Astrocyte of the spinal cord (primary cell): ENCODE data around the gene DNAL4.
A peak's percentile ranks its signal among the peaks of the same experiment; 100 is the strongest.

Source experiments
- DNase-seq: peaks from one replicate; pipeline ENCODE4 v3.0.0; 2011; ENCODE audit warnings: low read depth, low spot score
- H3K4me3 ChIP-seq: 2 replicates; pipeline ENCODE4 v1.5.1; 2011; ENCODE audit warnings: low read depth, mild to moderate bottlenecking, low read length, moderate library complexity
- CTCF ChIP-seq: IDR thresholded peaks from 2 replicates; pipeline ENCODE4 v1.5.1; 2012; ENCODE audit warnings: low read depth, mild to moderate bottlenecking, low read length, inconsistent platforms
- in situ Hi-C: cut with HindIII; loops from 2 replicates; pipeline ENCODE4 v1.10.0; 2017; ENCODE audit warnings: low sequenced_read_pairs

Gene DNAL4

GRCh38 chr22:38839686-38840085 lies 45.7 kb upstream of the DNAL4 start:
- no peak for TF ChIP-seq CTCF
- no peak for DNase-seq
- no peak overlapping the region for H3K4me3 ChIP-seq
- in situ Hi-C loops, result no loop called here

GRCh38 chr22:38837414-38837928 lies 43.5 kb upstream of the DNAL4 start:
- TF ChIP-seq CTCF, result no peak
- H3K4me3 ChIP-seq, result no peak overlapping the region
- in situ Hi-C loops, result no loop called here
- DNase-seq, result no peak

GRCh38 chr22:38835888-38836301 lies 42.0 kb upstream of the DNAL4 start:
- TF ChIP-seq CTCF, result no peak
- DNase-seq, result peak; percentile 59
- in situ Hi-C loops, result no loop called here
- H3K4me3 ChIP-seq, result no peak overlapping the region

- in situ Hi-C loops, result no loop called here
- DNase-seq, result no peak
- TF ChIP-seq CTCF, result no peak
- no peak overlapping the region for H3K4me3 ChIP-seq
These were observed 41.0 kb upstream of the DNAL4 start for GRCh38 chr22:38834991-38835390.

GRCh38 chr22:38834215-38834953 lies 40.4 kb upstream of the DNAL4 start:
- no peak overlapping the region for H3K4me3 ChIP-seq
- in situ Hi-C loops, result no loop called here
- no peak for DNase-seq
- no peak for TF ChIP-seq CTCF

- no peak for TF ChIP-seq CTCF
- in situ Hi-C loops, result no loop called here
- H3K4me3 ChIP-seq, result no peak overlapping the region
- no peak for DNase-seq
These were observed 39.1 kb upstream of the DNAL4 start for GRCh38 chr22:38833061-38833460.
